HepG2 (cell line): ENCODE data around the gene PPP1R14D. TPM values are rescaled to one million over a fixed set of nuclear protein-coding genes. Genes with fewer than 3 reads are reported as not detected.
A peak's percentile ranks its signal among the peaks of the same experiment; 100 is the strongest.

Experiments used
- AGO1 ChIP-seq: fragments of 200-400 bp; formaldehyde crosslinking; IDR thresholded peaks from 2 replicates; pipeline ENCODE4 v1.6.1; 2017; ENCODE audit warnings: mild to moderate bottlenecking, low read depth, low read length, moderate library complexity; ENCODE audit not compliant: poor library complexity, severe bottlenecking
- AGO2 ChIP-seq: fragments of 200-400 bp; formaldehyde crosslinking; optimal IDR thresholded peaks from 2 replicates; pipeline ENCODE3; 2017; ENCODE audit warnings: mild to moderate bottlenecking, low read depth, low read length, moderate library complexity
- SUZ12 ChIP-seq: fragments of 150-350 bp; IDR thresholded peaks from 2 replicates; pipeline ENCODE4 v1.6.1; 2014; ENCODE audit warnings: low read depth, low read length
- THYN1 ChIP-seq: sonication (generic); formaldehyde crosslinking; IDR thresholded peaks from 2 replicates; pipeline ENCODE4 v1.8.1; 2023; ENCODE audit warnings: low read depth, mild to moderate bottlenecking, moderate library complexity, missing genetic modification reagents, borderline replicate concordance
- ZFY ChIP-seq: sonication (generic); formaldehyde crosslinking; IDR thresholded peaks from 2 replicates; pipeline ENCODE4 v1.4.0; 2020; ENCODE audit warnings: missing genetic modification reagents
- ZNF24 ChIP-seq: fragments of 450-650 bp; IDR thresholded peaks from 2 replicates; pipeline ENCODE4 v1.6.1; 2017; ENCODE audit warnings: antibody characterized with exemption, mild to moderate bottlenecking
- ZNF264 ChIP-seq: sonication (generic); formaldehyde crosslinking; IDR thresholded peaks from 2 replicates; pipeline ENCODE4 v1.4.0; 2020; ENCODE audit warnings: missing genetic modification reagents
- ZNF30 ChIP-seq: sonication (generic); formaldehyde crosslinking; IDR thresholded peaks from 2 replicates; pipeline ENCODE4 v1.5.0; 2020; ENCODE audit warnings: mild to moderate bottlenecking, missing genetic modification reagents
- ZNF530 ChIP-seq: sonication (generic); formaldehyde crosslinking; IDR thresholded peaks from 2 replicates; pipeline ENCODE4 v1.5.0; 2020; ENCODE audit warnings: low read depth, mild to moderate bottlenecking, missing genetic modification reagents
- ZNF619 ChIP-seq: sonication (generic); formaldehyde crosslinking; IDR thresholded peaks from 2 replicates; pipeline ENCODE4 v1.4.0; 2020; ENCODE audit warnings: mild to moderate bottlenecking, missing genetic modification reagents
- ZNF724P ChIP-seq: sonication (generic); formaldehyde crosslinking; IDR thresholded peaks from 2 replicates; pipeline ENCODE4 v1.8.0; 2022; ENCODE audit warnings: missing genetic modification reagents, borderline replicate concordance
- ZNF749 ChIP-seq: sonication (generic); formaldehyde crosslinking; IDR thresholded peaks from 2 replicates; pipeline ENCODE4 v1.8.0; 2022; ENCODE audit warnings: mild to moderate bottlenecking, missing genetic modification reagents, moderate library complexity, borderline replicate concordance
- ZUFSP ChIP-seq: sonication (generic); formaldehyde crosslinking; IDR thresholded peaks from 2 replicates; pipeline ENCODE4 v1.9.0; 2021; ENCODE audit warnings: missing genetic modification reagents, mild to moderate bottlenecking, borderline replicate concordance
- polyA plus RNA-seq, 8 experiments: library from polyadenylated mRNA; depleted of rRNA in 3 of 8; stranded (reverse) in 7 of 8; unstranded in 1 of 8; fragments of >200 nt; fragmentation: Illumina TruSeq in 4 of 8; extraction: Trizol in 4 of 8; gene quantifications; 2 replicates each; pipeline versions ENCODE4 v1.2.1 to v1.2.3, GENCODE V29; 2011 to 2016; ENCODE audit warnings: low read depth in 4 of 8, missing spikeins in 1 of 8, mixed read lengths in 1 of 8; ENCODE audit not compliant: insufficient read depth in 1 of 8
- total RNA-seq, 5 experiments: library from RNA; depleted of rRNA; stranded (reverse); fragments of >200 nt; fragmentation: Illumina TruSeq; extraction: Trizol; gene quantifications; 2 replicates each; pipeline ENCODE4 v1.2.3, GENCODE V29; 2016; ENCODE audit warnings: low read depth in 1 of 5
- TF ChIP-seq, protein P1 (sequence below): sonication (generic); formaldehyde crosslinking; IDR thresholded peaks from 2 replicates; pipeline ENCODE4 v1.5.1; 2020; ENCODE audit warnings: mild to moderate bottlenecking, missing genetic modification reagents, moderate library complexity
- TF ChIP-seq, protein P2 (sequence below): sonication (generic); formaldehyde crosslinking; IDR thresholded peaks from 2 replicates; pipeline ENCODE4 v1.4.0; 2020; ENCODE audit warnings: mild to moderate bottlenecking, missing genetic modification reagents
- TF ChIP-seq, protein P3 (sequence below): sonication (generic); formaldehyde crosslinking; IDR thresholded peaks from 2 replicates; pipeline ENCODE4 v1.9.0; 2022; ENCODE audit warnings: missing genetic modification reagents, mild to moderate bottlenecking, borderline replicate concordance
- TF ChIP-seq, protein P4 (sequence below): sonication (generic); formaldehyde crosslinking; IDR thresholded peaks from 2 replicates; pipeline ENCODE4 v1.4.0; 2020; ENCODE audit warnings: low read depth, mild to moderate bottlenecking, missing genetic modification reagents

The PPP1R14D gene
- total and polyA plus RNA-seq, 2 of the 13 experiments (the other 11 are each of a cell fraction or from before 2014, with no cell fraction given), result 0.53 to 0.55 TPM

- TF ChIP-seq ZUFSP (CRISPR knock-in tag), result no peak
- no peak for TF ChIP-seq SUZ12
- TF ChIP-seq ZNF24, result no peak
- TF ChIP-seq, protein P1, sequence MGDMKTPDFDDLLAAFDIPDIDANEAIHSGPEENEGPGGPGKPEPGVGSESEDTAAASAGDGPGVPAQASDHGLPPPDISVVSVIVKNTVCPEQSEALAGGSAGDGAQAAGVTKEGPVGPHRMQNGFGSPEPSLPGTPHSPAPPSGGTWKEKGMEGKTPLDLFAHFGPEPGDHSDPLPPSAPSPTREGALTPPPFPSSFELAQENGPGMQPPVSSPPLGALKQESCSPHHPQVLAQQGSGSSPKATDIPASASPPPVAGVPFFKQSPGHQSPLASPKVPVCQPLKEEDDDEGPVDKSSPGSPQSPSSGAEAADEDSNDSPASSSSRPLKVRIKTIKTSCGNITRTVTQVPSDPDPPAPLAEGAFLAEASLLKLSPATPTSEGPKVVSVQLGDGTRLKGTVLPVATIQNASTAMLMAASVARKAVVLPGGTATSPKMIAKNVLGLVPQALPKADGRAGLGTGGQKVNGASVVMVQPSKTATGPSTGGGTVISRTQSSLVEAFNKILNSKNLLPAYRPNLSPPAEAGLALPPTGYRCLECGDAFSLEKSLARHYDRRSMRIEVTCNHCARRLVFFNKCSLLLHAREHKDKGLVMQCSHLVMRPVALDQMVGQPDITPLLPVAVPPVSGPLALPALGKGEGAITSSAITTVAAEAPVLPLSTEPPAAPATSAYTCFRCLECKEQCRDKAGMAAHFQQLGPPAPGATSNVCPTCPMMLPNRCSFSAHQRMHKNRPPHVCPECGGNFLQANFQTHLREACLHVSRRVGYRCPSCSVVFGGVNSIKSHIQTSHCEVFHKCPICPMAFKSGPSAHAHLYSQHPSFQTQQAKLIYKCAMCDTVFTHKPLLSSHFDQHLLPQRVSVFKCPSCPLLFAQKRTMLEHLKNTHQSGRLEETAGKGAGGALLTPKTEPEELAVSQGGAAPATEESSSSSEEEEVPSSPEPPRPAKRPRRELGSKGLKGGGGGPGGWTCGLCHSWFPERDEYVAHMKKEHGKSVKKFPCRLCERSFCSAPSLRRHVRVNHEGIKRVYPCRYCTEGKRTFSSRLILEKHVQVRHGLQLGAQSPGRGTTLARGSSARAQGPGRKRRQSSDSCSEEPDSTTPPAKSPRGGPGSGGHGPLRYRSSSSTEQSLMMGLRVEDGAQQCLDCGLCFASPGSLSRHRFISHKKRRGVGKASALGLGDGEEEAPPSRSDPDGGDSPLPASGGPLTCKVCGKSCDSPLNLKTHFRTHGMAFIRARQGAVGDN (CRISPR knock-in tag), result peak; percentile 24; the same call in 1 of the 2 replicates
- TF ChIP-seq, protein P2, sequence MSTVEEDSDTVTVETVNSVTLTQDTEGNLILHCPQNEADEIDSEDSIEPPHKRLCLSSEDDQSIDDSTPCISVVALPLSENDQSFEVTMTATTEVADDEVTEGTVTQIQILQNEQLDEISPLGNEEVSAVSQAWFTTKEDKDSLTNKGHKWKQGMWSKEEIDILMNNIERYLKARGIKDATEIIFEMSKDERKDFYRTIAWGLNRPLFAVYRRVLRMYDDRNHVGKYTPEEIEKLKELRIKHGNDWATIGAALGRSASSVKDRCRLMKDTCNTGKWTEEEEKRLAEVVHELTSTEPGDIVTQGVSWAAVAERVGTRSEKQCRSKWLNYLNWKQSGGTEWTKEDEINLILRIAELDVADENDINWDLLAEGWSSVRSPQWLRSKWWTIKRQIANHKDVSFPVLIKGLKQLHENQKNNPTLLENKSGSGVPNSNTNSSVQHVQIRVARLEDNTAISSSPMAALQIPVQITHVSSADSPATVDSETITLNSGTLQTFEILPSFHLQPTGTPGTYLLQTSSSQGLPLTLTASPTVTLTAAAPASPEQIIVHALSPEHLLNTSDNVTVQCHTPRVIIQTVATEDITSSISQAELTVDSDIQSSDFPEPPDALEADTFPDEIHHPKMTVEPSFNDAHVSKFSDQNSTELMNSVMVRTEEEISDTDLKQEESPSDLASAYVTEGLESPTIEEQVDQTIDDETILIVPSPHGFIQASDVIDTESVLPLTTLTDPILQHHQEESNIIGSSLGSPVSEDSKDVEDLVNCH (CRISPR knock-in tag), result no peak
- TF ChIP-seq AGO1, result no peak
- no peak for TF ChIP-seq ZNF619 (CRISPR knock-in tag)
- TF ChIP-seq ZNF749 (CRISPR knock-in tag), result no peak
- TF ChIP-seq, protein P3, sequence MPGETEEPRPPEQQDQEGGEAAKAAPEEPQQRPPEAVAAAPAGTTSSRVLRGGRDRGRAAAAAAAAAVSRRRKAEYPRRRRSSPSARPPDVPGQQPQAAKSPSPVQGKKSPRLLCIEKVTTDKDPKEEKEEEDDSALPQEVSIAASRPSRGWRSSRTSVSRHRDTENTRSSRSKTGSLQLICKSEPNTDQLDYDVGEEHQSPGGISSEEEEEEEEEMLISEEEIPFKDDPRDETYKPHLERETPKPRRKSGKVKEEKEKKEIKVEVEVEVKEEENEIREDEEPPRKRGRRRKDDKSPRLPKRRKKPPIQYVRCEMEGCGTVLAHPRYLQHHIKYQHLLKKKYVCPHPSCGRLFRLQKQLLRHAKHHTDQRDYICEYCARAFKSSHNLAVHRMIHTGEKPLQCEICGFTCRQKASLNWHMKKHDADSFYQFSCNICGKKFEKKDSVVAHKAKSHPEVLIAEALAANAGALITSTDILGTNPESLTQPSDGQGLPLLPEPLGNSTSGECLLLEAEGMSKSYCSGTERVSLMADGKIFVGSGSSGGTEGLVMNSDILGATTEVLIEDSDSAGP (CRISPR knock-in tag), result no peak
- TF ChIP-seq, protein P4, sequence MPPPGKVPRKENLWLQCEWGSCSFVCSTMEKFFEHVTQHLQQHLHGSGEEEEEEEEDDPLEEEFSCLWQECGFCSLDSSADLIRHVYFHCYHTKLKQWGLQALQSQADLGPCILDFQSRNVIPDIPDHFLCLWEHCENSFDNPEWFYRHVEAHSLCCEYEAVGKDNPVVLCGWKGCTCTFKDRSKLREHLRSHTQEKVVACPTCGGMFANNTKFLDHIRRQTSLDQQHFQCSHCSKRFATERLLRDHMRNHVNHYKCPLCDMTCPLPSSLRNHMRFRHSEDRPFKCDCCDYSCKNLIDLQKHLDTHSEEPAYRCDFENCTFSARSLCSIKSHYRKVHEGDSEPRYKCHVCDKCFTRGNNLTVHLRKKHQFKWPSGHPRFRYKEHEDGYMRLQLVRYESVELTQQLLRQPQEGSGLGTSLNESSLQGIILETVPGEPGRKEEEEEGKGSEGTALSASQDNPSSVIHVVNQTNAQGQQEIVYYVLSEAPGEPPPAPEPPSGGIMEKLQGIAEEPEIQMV, result no peak
- TF ChIP-seq AGO2, result no peak
- no peak for TF ChIP-seq ZNF724P (CRISPR knock-in tag)
- TF ChIP-seq ZNF264, result no peak
- peak; percentile 33; the same call in 1 of the 2 replicates for TF ChIP-seq ZFY (CRISPR knock-in tag)
- no peak for TF ChIP-seq ZNF530
- TF ChIP-seq THYN1 (CRISPR knock-in tag), result no peak
- no peak for TF ChIP-seq ZNF30 (CRISPR knock-in tag)
Observed at GRCh38 chr15:40843885-40844695, 15.6 kb upstream of the PPP1R14D start, which contains the start of gene SPINT1 (continued).
